CD8-positive, alpha-beta memory T cell (primary cell): ENCODE results near the gene TXNL4A. TPM values are rescaled to one million over a fixed set of nuclear protein-coding genes. Genes with fewer than 3 reads are reported as not detected.
A peak's percentile ranks its signal among the peaks of the same experiment; 100 is the strongest.
"Not testable (repeated sequence)": the region's sequence is repeated elsewhere in the genome, so short reads cannot be mapped to it uniquely, and the experiment has no call there.

Experiments
- CTCF ChIA-PET: fragments of 350-600 bp; sonication (Branson Sonifier 250); formaldehyde crosslinking; loops from one replicate; lab custom pipeline; 2021; ENCODE audit warnings: antibody characterized with exemption; lab: Charles Lee
- POLR2A ChIA-PET: fragments of 350-600 bp; sonication (Branson Sonifier 250); formaldehyde crosslinking; loops from one replicate; lab custom pipeline; 2021; ENCODE audit warnings: antibody characterized with exemption; lab: Charles Lee
- DNase-seq, 5 donors: peaks; one replicate each; pipeline versions ENCODE4 v3.0.0 to v3.0.0-alpha.2; 2020 to 2022; ENCODE audit warnings: mixed read lengths in 1 of 5
- H3K27ac ChIP-seq: one replicate; pipeline ENCODE4 v1.7.0; 2013; ENCODE audit warnings: low read depth, mild to moderate bottlenecking, low read length, moderate library complexity
- H3K27me3 ChIP-seq: 2 replicates; pipeline ENCODE4 v1.7.0; 2013; ENCODE audit warnings: low read length, mild to moderate bottlenecking; ENCODE audit not compliant: insufficient read depth, poor library complexity, severe bottlenecking
- H3K36me3 ChIP-seq: 2 replicates; pipeline ENCODE4 v1.7.0; 2013; ENCODE audit warnings: mild to moderate bottlenecking, low read length, moderate library complexity; ENCODE audit not compliant: insufficient read depth
- H3K4me1 ChIP-seq: 2 replicates; pipeline ENCODE4 v1.7.0; 2013; ENCODE audit warnings: mild to moderate bottlenecking, low read length, moderate library complexity; ENCODE audit not compliant: insufficient read depth
- H3K4me3 ChIP-seq: 2 replicates; pipeline ENCODE4 v1.7.0; 2013; ENCODE audit warnings: mild to moderate bottlenecking, low read length
- H3K9me3 ChIP-seq: 2 replicates; pipeline ENCODE4 v1.7.0; 2013; ENCODE audit warnings: mild to moderate bottlenecking, low read length
- H3K27ac Mint-ChIP-seq, 8 donors: one replicate each; pipeline ENCODE4 v1.8.0; 2020 to 2021; ENCODE audit warnings: mixed read lengths in 8 of 8, mild to moderate bottlenecking in 6 of 8, inconsistent platforms in 3 of 8, moderate library complexity in 3 of 8
- H3K27me3 Mint-ChIP-seq, 2 donors: one replicate each; pipeline ENCODE4 v1.8.0; 2020 to 2021; ENCODE audit warnings: mixed read lengths in 2 of 2, mild to moderate bottlenecking in 1 of 2, moderate library complexity in 1 of 2
- H3K36me3 Mint-ChIP-seq, 3 donors: one replicate each; pipeline ENCODE4 v1.8.0; 2020 to 2021; ENCODE audit warnings: mixed read lengths in 3 of 3, inconsistent platforms in 1 of 3, mild to moderate bottlenecking in 1 of 3
- H3K4me1 Mint-ChIP-seq, 3 donors: one replicate each; pipeline ENCODE4 v1.8.0; 2020 to 2021; ENCODE audit warnings: mixed read lengths in 3 of 3, inconsistent platforms in 1 of 3, mild to moderate bottlenecking in 1 of 3
- H3K4me3 Mint-ChIP-seq, 7 donors: one replicate each; pipeline ENCODE4 v1.8.0; 2020 to 2021; ENCODE audit warnings: mixed read lengths in 7 of 7, mild to moderate bottlenecking in 6 of 7, moderate library complexity in 4 of 7, inconsistent platforms in 2 of 7
- H3K9me3 Mint-ChIP-seq, 5 donors: one replicate each; pipeline ENCODE4 v1.8.0; 2020 to 2022; ENCODE audit warnings: mixed read lengths in 5 of 5, mild to moderate bottlenecking in 3 of 5, moderate library complexity in 2 of 5, inconsistent platforms in 1 of 5
- polyA plus RNA-seq: library from polyadenylated mRNA; unstranded; fragments of 300-500 nt; fragmentation: Illumina TruSeq; gene quantifications from one replicate; pipeline ENCODE4 v1.2.3, GENCODE V29; 2021
- total RNA-seq, 2 experiments: library from RNA; stranded (reverse); gene quantifications; one replicate each; pipeline ENCODE4 v1.2.3, GENCODE V29; 2021

Gene TXNL4A
- total and polyA plus RNA-seq, 3 experiments from 2014 or later = 198 to 260 (median 202) TPM

GRCh38 chr18:80029690-80030089 lies 41.3 kb upstream of the TXNL4A start:
- Histone ChIP-seq H3K9me3 (peaks cover 16% of the 10 kb centered on the region), H3K4me1 (peaks cover 11% of the 10 kb centered on the region), H3K27ac (no peak overlapping the region), H3K36me3 (no peaks in the 10 kb centered on the region), H3K27me3 (no peaks in the 10 kb centered on the region), H3K4me3 (no peak overlapping the region)
- ChIA-PET CTCF (no interaction called here), POLR2A (no interaction called here)
- no peak for DNase-seq
- peak overlapping the region in 1 of 7 donors; percentile 29 for H3K4me3 Mint-ChIP-seq
- H3K27me3 Mint-ChIP-seq = no peaks in the 10 kb centered on the region
- H3K36me3 Mint-ChIP-seq = peaks cover 2 to 42% (median 30%) of the 10 kb centered on the region in 3 donors
- H3K27ac Mint-ChIP-seq = no peak overlapping the region
- peaks cover 9 to 13% (median 11%) of the 10 kb centered on the region in 3 donors for H3K4me1 Mint-ChIP-seq
- peaks cover 24 to 41% (median 31%) of the 10 kb centered on the region in 5 donors for H3K9me3 Mint-ChIP-seq

- CTCF ChIA-PET, H3K27me3 Mint-ChIP-seq, POLR2A ChIA-PET, DNase-seq, H3K4me1 Mint-ChIP-seq, H3K4me1 ChIP-seq, H3K27ac Mint-ChIP-seq, H3K27ac ChIP-seq, H3K4me3 Mint-ChIP-seq, H3K4me3 ChIP-seq, H3K27me3 ChIP-seq, H3K36me3 ChIP-seq: not testable (repeated sequence)
- H3K9me3 ChIP-seq = peaks cover 24% of the 10 kb centered on the region
- H3K9me3 Mint-ChIP-seq = peaks cover 42 to 55% (median 50%) of the 10 kb centered on the region in 5 donors
- peaks cover 2 to 61% (median 27%) of the 10 kb centered on the region in 3 donors for H3K36me3 Mint-ChIP-seq
Measured at GRCh38 chr18:80027719-80028118, 39.4 kb upstream of the TXNL4A start.

- Histone ChIP-seq H3K4me1 (no peaks in the 10 kb centered on the region), H3K27me3 (no peaks in the 10 kb centered on the region), H3K9me3 (peaks cover 38% of the 10 kb centered on the region), H3K4me3 (no peak overlapping the region), H3K27ac (no peak overlapping the region), H3K36me3 (no peaks in the 10 kb centered on the region)
- peaks cover 2 to 62% (median 29%) of the 10 kb centered on the region in 3 donors for H3K36me3 Mint-ChIP-seq
- no peak for DNase-seq
- ChIA-PET POLR2A (no interaction called here), CTCF (no interaction called here)
- no peak overlapping the region for H3K27ac Mint-ChIP-seq
- H3K4me3 Mint-ChIP-seq = peak overlapping the region in 1 of 7 donors; percentile 40
- H3K27me3 Mint-ChIP-seq = peaks cover 0 to 1% of the 10 kb centered on the region in 2 donors
- H3K4me1 Mint-ChIP-seq = no peaks in the 10 kb centered on the region
- H3K9me3 Mint-ChIP-seq = peaks cover 55 to 69% (median 64%) of the 10 kb centered on the region in 5 donors
Measured at GRCh38 chr18:80026363-80026762, 38.0 kb upstream of the TXNL4A start.

DNA sequence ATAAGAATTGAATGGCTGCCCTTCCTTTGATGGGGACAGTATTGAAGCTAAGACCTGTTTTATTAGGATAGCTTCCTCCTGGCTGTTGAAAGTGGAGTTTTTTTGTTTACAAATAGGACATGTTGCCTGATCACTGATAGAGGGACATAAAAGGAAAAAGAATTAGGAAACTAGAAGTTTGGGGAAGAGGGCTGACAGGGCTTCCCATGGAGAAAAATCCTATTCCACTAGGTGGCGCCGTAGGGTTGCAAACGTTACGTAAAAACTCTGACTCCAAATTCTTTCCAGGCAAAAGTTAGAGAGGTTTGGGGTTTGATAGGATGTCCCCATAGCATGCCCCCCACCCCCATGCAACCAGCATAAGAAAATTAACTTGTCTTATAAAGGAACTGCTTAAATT lies 34.8 kb upstream of the TXNL4A start:
- peaks cover 0 to 1% of the 10 kb centered on the region in 2 donors for H3K27me3 Mint-ChIP-seq
- H3K36me3 ChIP-seq = no peaks in the 10 kb centered on the region
- no peak for DNase-seq
- H3K27ac ChIP-seq = no peak overlapping the region
- no peaks in the 10 kb centered on the region for H3K27me3 ChIP-seq
- H3K27ac Mint-ChIP-seq = no peak overlapping the region
- no peaks in the 10 kb centered on the region for H3K4me1 Mint-ChIP-seq
- ChIA-PET CTCF (no interaction called here), POLR2A (no interaction called here)
- H3K9me3 Mint-ChIP-seq = peaks cover 64 to 90% (median 83%) of the 10 kb centered on the region in 5 donors
- no peak overlapping the region for H3K4me3 ChIP-seq
- H3K9me3 ChIP-seq = peaks cover 61% of the 10 kb centered on the region
- no peak overlapping the region for H3K4me3 Mint-ChIP-seq
- H3K36me3 Mint-ChIP-seq = peaks cover 6 to 52% (median 36%) of the 10 kb centered on the region in 3 donors
- no peaks in the 10 kb centered on the region for H3K4me1 ChIP-seq

- peaks cover 6 to 52% (median 36%) of the 10 kb centered on the region in 3 donors for H3K36me3 Mint-ChIP-seq
- CTCF ChIA-PET = no interaction called here
- peaks cover 61% of the 10 kb centered on the region for H3K9me3 ChIP-seq
- no peaks in the 10 kb centered on the region for H3K4me1 Mint-ChIP-seq
- DNase-seq = peak in 1 of 5 donors; percentile 5
- no peaks in the 10 kb centered on the region for H3K27me3 ChIP-seq
- H3K27ac Mint-ChIP-seq = no peak overlapping the region
- no peak overlapping the region for H3K27ac ChIP-seq
- H3K4me3 ChIP-seq = peak overlapping the region; percentile 9
- H3K4me1 ChIP-seq = no peaks in the 10 kb centered on the region
- H3K9me3 Mint-ChIP-seq = peaks cover 62 to 92% (median 86%) of the 10 kb centered on the region in 5 donors
- peaks cover 0 to 1% of the 10 kb centered on the region in 2 donors for H3K27me3 Mint-ChIP-seq
- H3K4me3 Mint-ChIP-seq = no peak overlapping the region
- POLR2A ChIA-PET = no interaction called here
- no peaks in the 10 kb centered on the region for H3K36me3 ChIP-seq
Measured at GRCh38 chr18:80022613-80023012, 34.2 kb upstream of the TXNL4A start.

DNA sequence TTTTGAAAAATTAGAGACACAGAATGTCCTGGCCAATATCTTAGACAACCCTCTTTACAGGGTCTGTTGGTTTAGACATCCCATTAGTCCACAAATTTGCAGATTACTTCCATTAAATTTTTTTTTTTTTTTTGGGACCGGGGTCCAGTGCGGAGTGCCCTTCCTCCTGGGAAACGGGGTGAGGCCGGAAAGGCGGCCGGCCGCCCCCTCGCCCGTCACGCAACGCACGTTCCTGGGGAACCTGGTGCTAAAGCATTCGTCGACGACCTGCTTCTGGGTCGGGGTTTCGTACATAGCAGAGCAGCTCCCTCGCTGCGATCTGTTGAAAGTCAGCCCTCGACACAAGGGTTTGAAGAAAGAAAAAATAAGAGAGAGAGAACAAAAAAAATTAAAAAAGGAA lies 24.4 kb upstream of the TXNL4A start:
- H3K27ac Mint-ChIP-seq = no peak overlapping the region
- H3K4me1 Mint-ChIP-seq = no peaks in the 10 kb centered on the region
- ChIA-PET CTCF (no interaction called here), POLR2A (no interaction called here)
- Histone ChIP-seq H3K4me1 (no peaks in the 10 kb centered on the region), H3K27me3 (no peaks in the 10 kb centered on the region), H3K36me3 (no peaks in the 10 kb centered on the region), H3K27ac (no peak overlapping the region), H3K9me3 (peaks cover 4% of the 10 kb centered on the region), H3K4me3 (no peak overlapping the region)
- H3K27me3 Mint-ChIP-seq = peaks cover 0 to under 1% of the 10 kb centered on the region in 2 donors
- DNase-seq = no peak
- peaks cover 1 to 42% (median 6%) of the 10 kb centered on the region in 3 donors for H3K36me3 Mint-ChIP-seq
- H3K9me3 Mint-ChIP-seq = peaks cover 0 to 45% (median 20%) of the 10 kb centered on the region in 5 donors
- H3K4me3 Mint-ChIP-seq = no peak overlapping the region

GRCh38 chr18:80011496-80012137 lies 23.3 kb upstream of the TXNL4A start:
- H3K4me1 Mint-ChIP-seq, H3K27me3 ChIP-seq, H3K27ac Mint-ChIP-seq, H3K4me3 ChIP-seq, H3K27me3 Mint-ChIP-seq, H3K36me3 ChIP-seq, H3K4me3 Mint-ChIP-seq, POLR2A ChIA-PET, H3K9me3 ChIP-seq, H3K27ac ChIP-seq, H3K4me1 ChIP-seq, CTCF ChIA-PET, DNase-seq: not testable (repeated sequence)
- Mint-ChIP-seq H3K36me3 (peaks cover 1 to 51% (median 6%) of the 10 kb centered on the region in 3 donors), H3K9me3 (peaks cover 0 to 54% (median 20%) of the 10 kb centered on the region in 5 donors)

DNA sequence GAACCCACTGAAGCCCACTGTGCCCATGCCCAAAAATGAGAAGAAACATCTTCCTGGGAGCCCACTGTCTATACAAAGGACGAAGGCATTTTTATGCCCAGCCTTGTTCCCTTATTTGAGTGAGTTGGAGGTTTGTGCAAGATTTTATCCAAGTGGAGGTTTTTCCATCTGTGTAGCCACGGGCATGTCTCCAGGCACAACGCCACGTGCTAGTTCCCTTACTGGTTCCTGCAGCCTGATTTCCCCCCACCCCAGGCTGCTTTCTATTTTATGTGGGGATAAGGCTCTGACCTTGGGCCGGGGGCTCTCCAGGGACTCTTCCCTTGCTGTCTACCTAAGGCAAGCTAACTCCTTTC lies 22.2 kb upstream of the TXNL4A start:
- Histone ChIP-seq H3K4me1 (no peaks in the 10 kb centered on the region), H3K27me3 (no peaks in the 10 kb centered on the region), H3K4me3 (no peak overlapping the region), H3K36me3 (no peaks in the 10 kb centered on the region), H3K27ac (no peak overlapping the region), H3K9me3 (peaks cover 4% of the 10 kb centered on the region)
- Mint-ChIP-seq H3K4me1 (no peaks in the 10 kb centered on the region), H3K27me3 (peaks cover 0 to 3% of the 10 kb centered on the region in 2 donors), H3K27ac (peak overlapping the region in 1 of 8 donors; percentile 15), H3K36me3 (peaks cover 1 to 51% (median 6%) of the 10 kb centered on the region in 3 donors), H3K9me3 (peaks cover 0 to 56% (median 18%) of the 10 kb centered on the region in 5 donors), H3K4me3 (no peak overlapping the region)
- CTCF ChIA-PET = no interaction called here
- POLR2A ChIA-PET = no interaction called here
- no peak for DNase-seq
